GM21717 (cell line): Measurements from ENCODE around the gene NDUFS8.

Source experiments
- ATAC-seq: cut with Tn5 transposase; IDR thresholded peaks from one replicate; pipeline ENCODE4 v1.9.1; 2021; ENCODE audit warnings: mild to moderate bottlenecking, moderate library complexity; ENCODE audit not compliant: unreplicated experiment

The NDUFS8 gene

GRCh38 chr11:68002938-68003845 is 27.3 kb upstream of the NDUFS8 start:
- ATAC-seq, result no peak

- peak; percentile 29 for ATAC-seq
These were observed 26.5 kb upstream of the NDUFS8 start, which contains the start of gene UNC93B1 for GRCh38 chr11:68003846-68004550. TSS of gene UNC93B1 (minus strand) at chr11:68004097. CDS start at chr11:68004043, 54 bp downstream.

GRCh38 chr11:68004551-68005335 is 25.7 kb upstream of the NDUFS8 start:
- ATAC-seq, result no peak

- no peak for ATAC-seq
These were observed 23.8 kb upstream of the NDUFS8 start for GRCh38 chr11:68006606-68007166.

GRCh38 chr11:68007498-68008380 is 22.7 kb upstream of the NDUFS8 start:
- ATAC-seq, result no peak

- ATAC-seq, result no peak
These were observed 21.8 kb upstream of the NDUFS8 start for GRCh38 chr11:68008381-68009337.

GRCh38 chr11:68009391-68010089 is 20.9 kb upstream of the NDUFS8 start:
- ATAC-seq, result no peak

- no peak for ATAC-seq
These were observed 20.1 kb upstream of the NDUFS8 start, which contains the start of gene ALDH3B1 for GRCh38 chr11:68010090-68011041. TSS of gene ALDH3B1 (plus strand) at chr11:68010327. CDS start at chr11:68015298, 4,971 bp downstream.

GRCh38 chr11:68011051-68011943 is 19.2 kb upstream of the NDUFS8 start:
- no peak for ATAC-seq

- no peak for ATAC-seq
These were observed 18.2 kb upstream of the NDUFS8 start for GRCh38 chr11:68012044-68012842.

GRCh38 chr11:68012843-68013610 is 17.5 kb upstream of the NDUFS8 start:
- no peak for ATAC-seq

GRCh38 chr11:68013611-68014156 is 16.8 kb upstream of the NDUFS8 start:
- ATAC-seq, result no peak

GRCh38 chr11:68014157-68014946 is 16.1 kb upstream of the NDUFS8 start:
- no peak for ATAC-seq
